ENCODE measurements around the gene DUOXA2. TPM values are rescaled to one million over a fixed set of nuclear protein-coding genes. Genes with fewer than 3 reads are reported as not detected.

Gene DUOXA2
- polyA plus RNA-seq, 4 donors, result not detected

GRCh38 chr15:45116482-45117307 lies 2.6 kb downstream of the DUOXA2 start:
- DNase-seq (ENCODE audit: low read depth in 4 of 4, low spot score in 3 of 4), result no peak

- no peak for DNase-seq (ENCODE audit: low read depth in 4 of 4, low spot score in 3 of 4)
These were observed 3.4 kb downstream of the DUOXA2 start for GRCh38 chr15:45117308-45118130.

GRCh38 chr15:45118131-45118588 lies 4.0 kb downstream of the DUOXA2 start:
- DNase-seq (ENCODE audit: low read depth in 4 of 4, low spot score in 3 of 4), result peak; percentile 85 to 93 (median 90)

GRCh38 chr15:45118996-45119395 lies 4.9 kb downstream of the DUOXA2 start:
- no peak for DNase-seq (ENCODE audit: low read depth in 4 of 4, low spot score in 3 of 4)

- no peak for DNase-seq (ENCODE audit: low read depth in 4 of 4, low spot score in 3 of 4)
These were observed 6.2 kb downstream of the DUOXA2 start for GRCh38 chr15:45120081-45120972.

- no peak for DNase-seq (ENCODE audit: low read depth in 4 of 4, low spot score in 3 of 4)
These were observed 6.9 kb downstream of the DUOXA2 start for GRCh38 chr15:45121020-45121419.

- no peak for DNase-seq (ENCODE audit: low read depth in 4 of 4, low spot score in 3 of 4)
These were observed 7.7 kb downstream of the DUOXA2 start for GRCh38 chr15:45121706-45122417.

GRCh38 chr15:45122719-45123118 lies 8.6 kb downstream of the DUOXA2 start:
- DNase-seq (ENCODE audit: low read depth in 4 of 4, low spot score in 3 of 4), result no peak

GRCh38 chr15:45123397-45123796 lies 9.3 kb downstream of the DUOXA2 start:
- no peak for DNase-seq (ENCODE audit: low read depth in 4 of 4, low spot score in 3 of 4)

GRCh38 chr15:45126535-45127158 lies 12.5 kb downstream of the DUOXA2 start:
- no peak for DNase-seq (ENCODE audit: low read depth in 4 of 4, low spot score in 3 of 4)

GRCh38 chr15:45128971-45129639 lies 15.0 kb downstream of the DUOXA2 start:
- DNase-seq (ENCODE audit: low read depth in 4 of 4, low spot score in 3 of 4), result no peak

- DNase-seq (ENCODE audit: low read depth in 4 of 4, low spot score in 3 of 4), result no peak
These were observed 15.6 kb downstream of the DUOXA2 start, which contains the start of the genes DUOX1 and DUOXA1 for GRCh38 chr15:45129651-45130129. DUOX1 (plus strand) TSS chr15:45129994; CDS start chr15:45131967, 1,973 bp downstream. DUOXA1 (minus strand) TSS chr15:45129879; CDS start chr15:45123014, 6,865 bp downstream.

GRCh38 chr15:45130291-45131000 lies 16.3 kb downstream of the DUOXA2 start:
- no peak for DNase-seq (ENCODE audit: low read depth in 4 of 4, low spot score in 3 of 4)

- no peak for DNase-seq (ENCODE audit: low read depth in 4 of 4, low spot score in 3 of 4)
These were observed 17.4 kb downstream of the DUOXA2 start for GRCh38 chr15:45131510-45131909.

GRCh38 chr15:45132844-45133560 lies 18.9 kb downstream of the DUOXA2 start:
- DNase-seq (ENCODE audit: low read depth in 4 of 4, low spot score in 3 of 4), result no peak

- peak in 1 of 4 donors; percentile 33 for DNase-seq (ENCODE audit: low read depth in 4 of 4, low spot score in 3 of 4)
These were observed 19.4 kb downstream of the DUOXA2 start for GRCh38 chr15:45133561-45133920.

- DNase-seq (ENCODE audit: low read depth in 4 of 4, low spot score in 3 of 4), result no peak
These were observed 19.9 kb downstream of the DUOXA2 start for GRCh38 chr15:45134046-45134445.
